K562 (cell line): ENCODE data around the gene MAP3K20. TPM values are rescaled to one million over a fixed set of nuclear protein-coding genes. Genes with fewer than 3 reads are reported as not detected.
A peak's percentile ranks its signal among the peaks of the same experiment; 100 is the strongest.

Source experiments
- BCLAF1 ChIP-seq, 2 experiments: fragments of 450-650 bp in 1 of 2; IDR thresholded peaks; 2 replicates each; pipeline ENCODE4 v1.6.1; 2011 to 2017; ENCODE audit warnings: low read depth in 2 of 2, antibody characterized with exemption in 1 of 2, borderline replicate concordance in 1 of 2, low read length in 1 of 2, mild to moderate bottlenecking in 1 of 2, mixed read lengths in 1 of 2; ENCODE audit not compliant: control insufficient read depth in 1 of 2
- CCAR2 ChIP-seq: fragments of 200-400 bp; formaldehyde crosslinking; IDR thresholded peaks from 2 replicates; pipeline ENCODE4 v1.6.1; 2017; ENCODE audit warnings: mild to moderate bottlenecking, low read depth, low read length
- ELF1 ChIP-seq: fragments of 200-800 bp; sonication (Bioruptor generic); IDR thresholded peaks from 2 replicates; pipeline ENCODE4 v1.6.1; 2016; ENCODE audit warnings: missing genetic modification characterization, missing compliant biosample characterization
- NCOA1 ChIP-seq: fragments of 450-650 bp; IDR thresholded peaks from 2 replicates; pipeline ENCODE4 v1.6.1; 2016; ENCODE audit warnings: low read depth
- RBM22 ChIP-seq: fragments of 200-400 bp; formaldehyde crosslinking; IDR thresholded peaks from 2 replicates; pipeline ENCODE4 v1.6.1; 2018; ENCODE audit warnings: low read length, low read depth; ENCODE audit not compliant: poor library complexity, severe bottlenecking
- SOX6 ChIP-seq: fragments of 450-650 bp; IDR thresholded peaks from 2 replicates; pipeline ENCODE4 v1.6.1; 2014; ENCODE audit warnings: mild to moderate bottlenecking
- TAF1 ChIP-seq: IDR thresholded peaks from 2 replicates; pipeline ENCODE4 v1.6.1; 2011; ENCODE audit warnings: mild to moderate bottlenecking, low read length, moderate library complexity; ENCODE audit not compliant: insufficient read depth, control insufficient read depth, severe bottlenecking; ENCODE audit errors: extremely low read depth
- VEZF1 ChIP-seq: fragments of 200-800 bp; sonication (Bioruptor generic); IDR thresholded peaks from 2 replicates; pipeline ENCODE4 v1.6.1; 2017; ENCODE audit warnings: missing genetic modification characterization, missing compliant biosample characterization
- YY1 ChIP-seq, 3 experiments: IDR thresholded peaks; 2 replicates each; pipeline ENCODE4 v1.6.1; 2011; ENCODE audit warnings: low read length in 2 of 3, mild to moderate bottlenecking in 2 of 3, moderate library complexity in 2 of 3, borderline replicate concordance in 1 of 3, control low read depth in 1 of 3, low read depth in 1 of 3; ENCODE audit not compliant: insufficient read depth in 3 of 3, insufficient replicate concordance in 2 of 3, control insufficient read depth in 1 of 3, insufficient read length in 1 of 3; ENCODE audit errors: extremely low read depth in 1 of 3
- ZNF407 ChIP-seq: fragments of 450-650 bp; IDR thresholded peaks from 2 replicates; pipeline ENCODE4 v1.6.1; 2016; ENCODE audit warnings: low read depth
- polyA plus RNA-seq, 8 experiments: library from polyadenylated mRNA; depleted of rRNA in 4 of 8; stranded (reverse) in 5 of 8; unstranded in 3 of 8; fragments of >200 nt; fragmentation: Nextera tagmentation in 2 of 8; fragmentation: Illumina TruSeq in 1 of 8; extraction: Ambion mirVana in 2 of 8; extraction: Trizol in 1 of 8; gene quantifications; 2 replicates each; pipeline versions ENCODE4 v1.2.1 to v1.2.3, GENCODE V29; 2011 to 2014; ENCODE audit warnings: inconsistent platforms in 1 of 8, missing spikeins in 1 of 8
- total RNA-seq, 7 experiments: library from RNA; depleted of rRNA in 6 of 7; stranded (reverse); fragments of >200 nt in 6 of 7; fragmentation: Illumina TruSeq in 2 of 7; extraction: Trizol in 2 of 7; gene quantifications; 2 replicates each; pipeline versions ENCODE4 v1.2.1 to v1.2.3, GENCODE V29; 2011 to 2021; ENCODE audit warnings: low replicate concordance in 1 of 7

The MAP3K20 gene
- total and polyA plus RNA-seq, 9 of the 15 experiments (the other 6 are each of a cell fraction or from before 2014, with no cell fraction given) = 9.8 to 34.2 (median 27.3) TPM

- TF ChIP-seq BCLAF1 (IDR thresholded peaks at IDR 0.05; ENCODE audit: borderline replicate concordance in 1 of 2, control insufficient read depth in 1 of 2, low read depth in 2 of 2, low read length in 1 of 2) (no peak), RBM22 (no peak), NCOA1 (no peak), SOX6 (peak; percentile 56; the same call in 1 of the 2 replicates), VEZF1 (peak; percentile 54; the same call in 1 of the 2 replicates), CCAR2 (no peak), TAF1 (no peak), YY1 (IDR thresholded peaks at IDR 0.05; ENCODE audit: borderline replicate concordance in 1 of 3, control insufficient read depth in 1 of 3, extremely low read depth in 1 of 3, insufficient read depth in 3 of 3, insufficient read length in 1 of 3, insufficient replicate concordance in 2 of 3, low read depth in 1 of 3, low read length in 2 of 3) (no peak), ZNF407 (no peak), ELF1 (no peak)
Measured at GRCh38 chr2:173264603-173265366, 189.1 kb downstream of the MAP3K20 start (continued).
